Activated CD8-positive, alpha-beta memory T cell treated with anti-CD3 and anti-CD28 coated beads for 24 hours (primary cell): ENCODE data around the gene KRTAP24-1.

Experiments used
- DNase-seq: peaks from one replicate; pipeline ENCODE4 v3.0.0-alpha.2; 2020

The KRTAP24-1 gene

GRCh38 chr21:30282850-30283249 lies at the start of gene KRTAP24-1:
Gene KRTAP24-1, minus strand, starts transcription at chr21:30282950. Its CDS starts 18 bp downstream, at chr21:30282932.
- DNase-seq: no peak

DNA sequence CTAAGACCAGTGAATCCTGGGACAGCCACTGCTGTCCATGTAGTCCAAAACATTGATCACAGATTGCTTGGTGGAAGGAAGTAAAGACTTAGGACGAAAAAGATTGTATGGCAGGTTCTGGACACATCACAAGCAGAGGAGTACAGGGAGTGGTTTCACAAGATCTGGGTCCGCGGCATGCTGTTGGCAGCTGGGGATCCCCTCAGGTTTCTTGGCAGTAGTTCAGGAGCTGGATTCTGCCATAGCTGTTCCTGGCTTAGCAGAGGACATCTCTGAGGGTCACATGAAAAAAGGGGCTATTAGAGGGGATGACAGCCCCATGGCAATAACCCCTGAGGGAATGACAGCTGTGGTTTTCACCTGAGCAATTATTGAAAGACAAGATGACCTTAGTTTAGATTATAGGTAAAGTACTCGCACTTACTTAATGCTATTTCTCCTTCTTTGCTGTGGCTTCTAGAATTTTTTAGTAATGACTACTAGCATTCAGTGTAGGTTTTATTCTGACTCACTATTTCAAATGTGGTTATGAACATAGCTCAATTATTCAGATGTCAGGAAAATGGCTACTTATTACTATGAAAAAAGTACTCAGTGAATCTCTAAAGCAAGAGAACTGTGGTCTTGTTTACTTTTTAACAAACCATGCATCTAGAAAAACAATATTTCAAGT lies 46.6 kb upstream of the KRTAP24-1 start:
- DNase-seq: no peak

DNA sequence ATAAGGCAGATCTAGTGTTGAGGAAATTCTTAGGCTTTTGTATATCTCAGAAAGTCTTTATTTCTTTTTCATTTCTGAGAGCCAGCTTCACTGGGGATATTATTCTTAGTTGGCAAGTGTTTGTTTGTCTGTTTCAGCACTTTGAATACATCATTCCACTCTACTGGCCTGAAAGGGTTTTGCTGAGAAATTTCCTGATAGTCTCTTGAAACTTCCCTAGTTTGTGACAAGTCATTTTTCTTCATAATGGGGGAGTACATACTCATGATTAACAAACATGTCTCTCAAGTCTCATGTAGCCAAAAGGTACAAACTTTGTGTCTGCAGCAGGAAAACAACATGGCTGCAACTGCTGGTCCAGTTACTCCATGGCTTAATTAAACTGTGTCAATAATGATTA lies 43.6 kb upstream of the KRTAP24-1 start:
- DNase-seq: no peak

DNA sequence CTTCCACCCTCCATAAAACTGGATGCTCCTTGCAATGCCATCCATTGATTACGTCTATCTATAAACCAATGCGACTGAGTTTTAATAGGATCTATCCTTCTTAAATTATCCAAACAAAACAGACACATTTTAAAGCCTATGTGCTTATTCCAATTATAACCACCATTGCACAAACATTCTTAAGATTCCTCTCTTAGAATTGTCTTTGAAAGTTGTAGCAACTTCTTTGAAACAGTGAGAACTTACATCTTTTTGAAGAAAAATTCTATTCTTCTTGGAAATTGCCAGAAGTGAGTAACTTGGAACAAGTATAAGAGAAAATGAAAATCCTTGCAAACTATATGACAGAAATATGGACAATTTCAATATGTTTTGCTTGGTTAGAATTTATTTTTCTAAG lies 37.5 kb upstream of the KRTAP24-1 start, which contains the start of gene KRTAP26-1:
TSS of gene KRTAP26-1 (minus strand) at position 101 of the 400 bp plus-strand sequence. CDS start 280 bp downstream, outside the sequence.
- no peak for DNase-seq

DNA sequence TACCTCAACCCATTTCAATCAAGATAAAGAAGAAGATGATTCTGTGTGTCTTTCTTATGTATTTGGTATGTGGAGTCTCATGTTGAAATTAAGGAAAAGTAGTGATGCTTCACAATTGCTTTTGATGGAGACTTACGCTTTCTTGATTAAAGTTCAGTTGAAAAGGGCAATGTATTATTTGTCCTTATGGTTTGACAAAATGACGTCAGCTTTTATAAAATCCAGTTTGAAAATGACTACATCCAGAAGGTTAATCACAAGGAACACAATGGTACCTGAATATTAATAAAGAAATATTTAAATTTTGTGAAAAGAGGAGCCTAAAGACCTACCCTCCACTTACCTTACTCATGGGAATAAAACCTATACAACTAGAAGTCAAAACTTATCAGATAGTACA lies 33.0 kb upstream of the KRTAP24-1 start:
- DNase-seq: no peak

DNA sequence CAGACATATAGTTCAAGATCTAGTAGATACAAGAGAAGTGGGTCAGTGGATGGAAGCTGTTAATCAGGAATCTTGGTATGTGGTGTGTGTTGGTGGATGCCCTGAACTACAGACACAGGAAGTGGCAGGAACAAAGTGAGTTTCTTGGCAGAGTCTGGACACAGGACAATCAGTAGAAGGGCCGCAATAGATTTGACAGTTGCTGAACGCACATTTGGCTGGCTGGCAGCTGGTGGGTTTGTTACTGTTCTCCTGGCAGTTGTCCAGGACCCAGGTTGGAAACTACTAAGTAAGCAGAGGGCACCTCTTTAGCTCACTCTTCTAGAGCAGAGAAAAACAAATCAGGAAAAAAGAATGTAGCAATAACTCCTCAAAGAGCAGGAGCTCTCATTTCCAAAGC lies 24.1 kb upstream of the KRTAP24-1 start:
- DNase-seq: no peak

DNA sequence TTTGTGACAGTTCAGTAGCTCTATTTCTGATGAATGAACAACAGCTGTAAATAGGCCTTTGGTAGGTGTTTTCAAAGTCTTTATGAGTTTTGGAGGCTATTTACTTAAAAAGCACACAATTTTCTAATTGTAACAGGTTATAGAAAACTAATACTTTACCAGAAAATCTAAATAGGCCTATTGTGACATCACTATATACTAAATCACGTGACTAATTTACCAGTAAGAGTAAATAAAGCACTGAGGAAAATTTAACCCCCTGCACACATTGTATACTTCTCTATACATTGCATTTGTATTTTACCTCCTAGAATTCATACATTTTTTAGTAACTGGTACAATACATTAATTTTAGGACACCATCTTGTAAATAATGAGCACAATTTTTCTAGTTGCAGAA lies 22.4 kb upstream of the KRTAP24-1 start:
- DNase-seq: no peak

- no peak for DNase-seq
Observed at GRCh38 chr21:30289215-30289614, 6.5 kb upstream of the KRTAP24-1 start, which contains the start of gene KRTAP25-1. Gene KRTAP25-1, minus strand, starts transcription at chr21:30289514. Its CDS starts 24 bp downstream, at chr21:30289490.

GRCh38 chr21:30271611-30272010 lies 11.1 kb downstream of the KRTAP24-1 start:
- no peak for DNase-seq

GRCh38 chr21:30271156-30271555 lies 11.6 kb downstream of the KRTAP24-1 start:
- DNase-seq: no peak

- no peak for DNase-seq
Observed at GRCh38 chr21:30269803-30270530, 12.8 kb downstream of the KRTAP24-1 start.

DNA sequence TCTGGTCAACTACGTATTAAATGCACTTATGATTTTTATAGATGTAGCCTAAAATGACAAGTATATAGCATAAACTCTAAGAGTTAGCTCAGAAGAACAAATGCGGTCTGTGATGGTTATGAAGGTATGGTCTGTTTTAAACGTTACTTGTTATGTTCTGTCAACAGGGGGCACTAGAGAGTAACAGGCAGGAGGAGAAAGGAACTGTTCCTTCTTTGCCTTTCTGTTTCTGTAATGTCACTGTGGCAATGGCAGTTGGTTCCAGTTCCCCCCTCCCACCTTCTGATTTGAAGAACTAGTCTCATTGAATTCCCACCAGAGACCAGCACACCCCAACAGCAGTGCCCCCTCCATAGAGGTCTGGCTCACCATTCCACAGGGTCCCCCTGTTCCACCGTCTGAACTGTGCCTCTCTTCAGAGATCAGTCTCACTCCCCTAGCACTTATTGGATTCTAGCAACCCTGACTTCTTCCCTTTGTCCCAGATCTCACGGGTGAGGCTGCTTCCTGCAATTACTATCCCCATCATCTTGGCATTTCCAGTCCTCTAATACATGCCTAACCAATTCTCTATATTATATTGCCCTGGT lies 14.0 kb downstream of the KRTAP24-1 start:
- no peak for DNase-seq

- DNase-seq: no peak
Observed at GRCh38 chr21:30257773-30258172, 25.0 kb downstream of the KRTAP24-1 start.

- no peak for DNase-seq
Observed at GRCh38 chr21:30256100-30256499, 26.6 kb downstream of the KRTAP24-1 start.

GRCh38 chr21:30255679-30256078 lies 27.1 kb downstream of the KRTAP24-1 start:
- DNase-seq: no peak

GRCh38 chr21:30251781-30252180 lies 31.0 kb downstream of the KRTAP24-1 start:
- no peak for DNase-seq

DNA sequence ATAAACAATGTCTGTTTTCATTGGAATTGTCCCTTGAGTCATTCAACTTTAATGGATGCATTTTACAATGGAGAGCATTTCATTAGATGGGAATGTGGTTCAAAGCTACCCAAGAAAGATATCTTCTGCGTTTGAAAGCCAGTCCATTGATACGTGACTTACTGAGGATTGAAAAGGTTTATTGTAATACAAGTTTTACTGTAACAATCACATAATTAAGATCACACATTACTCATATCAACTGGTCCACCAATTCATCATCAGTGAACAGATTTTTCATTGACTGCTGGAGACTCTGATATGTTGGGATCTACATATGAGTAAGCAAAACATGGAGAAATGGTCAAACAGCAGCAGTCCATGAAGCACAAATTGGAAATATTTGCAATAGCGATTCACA lies 32.8 kb downstream of the KRTAP24-1 start:
- DNase-seq: no peak

- DNase-seq: no peak
Observed at GRCh38 chr21:30248844-30249243, 33.9 kb downstream of the KRTAP24-1 start.

DNA sequence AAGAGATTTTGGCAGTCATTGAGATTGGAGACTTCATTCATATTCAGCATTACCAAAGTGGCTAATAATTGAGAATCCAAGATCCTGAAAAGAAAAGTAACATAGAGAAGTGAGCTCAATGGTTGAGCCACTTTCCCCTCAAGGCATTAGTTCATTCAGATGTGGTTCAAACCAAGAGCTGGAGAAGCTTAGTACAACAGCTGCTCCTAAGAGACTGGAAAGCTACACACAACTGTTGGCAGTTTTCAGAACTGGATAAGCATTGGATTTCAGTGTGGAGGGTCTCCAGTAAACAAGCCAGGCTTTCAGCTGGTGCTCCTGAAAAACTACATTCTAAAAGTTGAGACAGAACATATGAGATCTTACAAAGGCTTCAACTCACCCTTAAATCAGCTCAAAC lies 37.7 kb downstream of the KRTAP24-1 start:
- no peak for DNase-seq

GRCh38 chr21:30243691-30244090 lies 39.1 kb downstream of the KRTAP24-1 start:
- DNase-seq: no peak

DNA sequence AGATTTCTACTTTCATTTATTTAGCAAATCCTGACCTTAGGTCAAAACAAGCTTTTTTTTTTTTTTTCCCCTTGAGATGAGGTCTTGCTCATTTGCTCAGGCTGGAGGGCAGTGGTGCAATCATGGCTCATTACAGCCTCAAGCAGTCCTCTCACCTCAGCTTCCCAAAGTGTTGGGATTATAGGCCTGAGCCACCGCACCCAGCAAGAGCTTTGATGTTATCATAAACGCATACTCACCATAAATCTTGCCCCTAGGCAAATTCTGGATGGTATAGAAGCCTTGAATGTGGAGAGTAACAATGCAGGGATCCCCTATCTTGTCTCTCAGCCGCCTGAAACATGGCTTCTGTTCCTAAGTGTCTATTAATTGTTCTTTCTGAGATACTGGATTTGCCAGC lies 42.1 kb downstream of the KRTAP24-1 start:
- DNase-seq: no peak

DNA sequence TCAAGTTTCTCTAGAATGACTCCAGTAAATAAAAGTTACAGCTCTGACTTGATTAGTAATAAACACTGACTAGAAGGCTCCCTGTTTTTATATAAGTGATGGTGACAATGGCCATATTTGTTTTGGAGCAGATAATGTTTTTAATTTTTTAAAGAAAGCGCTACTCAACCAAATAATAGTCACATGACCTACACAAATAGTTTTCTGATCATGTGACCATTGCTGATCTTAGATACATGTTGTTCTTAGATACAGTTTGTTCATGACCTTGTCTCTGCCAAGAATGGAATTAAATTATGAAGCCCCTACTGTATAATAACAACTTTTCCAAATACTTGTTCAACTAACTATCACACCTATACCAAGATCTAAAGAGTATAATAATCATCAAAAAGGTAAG lies 44.6 kb downstream of the KRTAP24-1 start:
- DNase-seq: no peak

DNA sequence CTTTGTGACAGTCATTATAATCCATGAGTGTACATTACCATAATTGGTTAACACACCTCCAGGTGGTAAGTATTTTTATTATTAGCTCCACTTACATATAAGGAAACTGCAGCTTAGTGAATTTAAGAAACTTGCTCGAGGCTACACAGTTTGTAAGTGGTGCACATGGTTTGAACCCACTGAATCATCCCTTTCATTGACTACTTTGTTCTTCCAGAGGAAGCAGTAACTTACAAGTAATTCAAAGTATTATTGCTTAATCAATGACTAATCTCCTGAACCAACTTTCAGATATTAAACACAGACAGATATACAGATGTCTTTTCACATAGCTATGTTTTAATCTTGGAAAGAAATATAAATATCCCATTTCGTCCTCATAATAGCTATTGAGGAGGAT lies 48.1 kb downstream of the KRTAP24-1 start:
- no peak for DNase-seq

DNA sequence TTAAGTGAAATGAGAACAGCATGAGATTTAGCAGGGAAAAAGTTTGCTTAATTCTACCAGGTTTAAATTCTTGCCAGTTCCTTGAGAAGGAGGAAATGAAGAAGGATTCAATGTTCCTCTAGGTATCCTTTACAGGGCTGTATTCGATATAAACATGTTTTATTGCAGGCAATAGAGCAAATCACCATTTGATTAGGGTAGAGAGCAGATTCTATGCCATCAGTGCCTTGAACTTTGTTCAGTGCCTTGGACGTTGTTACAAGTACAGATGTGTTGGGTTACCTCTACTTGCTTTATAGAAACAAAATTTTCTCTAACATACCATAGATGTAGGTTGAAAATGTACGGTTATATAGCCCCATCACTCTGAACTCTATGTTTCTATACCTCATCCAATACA lies 48.7 kb downstream of the KRTAP24-1 start:
- no peak for DNase-seq
